RWPE1 (cell line): Measurements from ENCODE around the gene CPNE8.
A peak's percentile ranks its signal among the peaks of the same experiment; 100 is the strongest.

Source experiments
- CTCF ChIA-PET: fragments of 350-600 bp; sonication (Branson Sonifier 250); formaldehyde crosslinking; extraction: SDS; loops from one replicate; lab custom pipeline; 2021; lab: Yijun Ruan, JAX
- POLR2A ChIA-PET: fragments of 400-600 bp; formaldehyde crosslinking; extraction: SDS; loops from one replicate; lab custom pipeline; 2020; ENCODE audit warnings: antibody characterized with exemption; ENCODE audit not compliant: low non-redundant PET; lab: Yijun Ruan, JAX
- DNase-seq: peaks from one replicate; pipeline ENCODE4 v3.0.0; 2012; ENCODE audit warnings: low spot score
- H3K27ac ChIP-seq: fragments of 450-650 bp; 2 replicates; pipeline ENCODE4 v1.5.1; 2017
- TF ChIP-seq, protein P1 (sequence below): fragments of 450-650 bp; conservative IDR thresholded peaks from 2 replicates; pipeline ENCODE4 v1.5.1; 2017; ENCODE audit warnings: low read depth, mild to moderate bottlenecking

CPNE8 gene

DNA sequence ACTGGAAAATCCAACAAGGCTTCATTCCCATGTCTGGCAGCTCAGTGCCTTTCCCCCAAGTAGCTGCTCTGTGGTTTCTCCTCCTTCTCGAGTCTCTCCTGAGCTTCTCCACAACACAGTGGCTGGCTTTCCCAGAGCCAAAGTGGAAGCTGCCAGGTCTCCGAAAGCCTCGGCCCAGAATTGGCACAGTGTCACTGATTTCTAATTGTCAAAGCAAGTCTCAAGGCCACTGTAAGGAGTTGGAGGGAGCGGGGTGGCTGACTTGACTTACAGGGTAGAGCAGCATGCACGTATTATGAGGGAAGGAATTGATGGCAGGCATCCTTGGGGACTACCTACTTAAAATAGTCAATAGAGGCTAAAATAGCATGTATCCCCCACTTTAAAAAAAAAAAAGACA, 6.7 kb upstream of the CPNE8 start:
- TF ChIP-seq, protein P1, sequence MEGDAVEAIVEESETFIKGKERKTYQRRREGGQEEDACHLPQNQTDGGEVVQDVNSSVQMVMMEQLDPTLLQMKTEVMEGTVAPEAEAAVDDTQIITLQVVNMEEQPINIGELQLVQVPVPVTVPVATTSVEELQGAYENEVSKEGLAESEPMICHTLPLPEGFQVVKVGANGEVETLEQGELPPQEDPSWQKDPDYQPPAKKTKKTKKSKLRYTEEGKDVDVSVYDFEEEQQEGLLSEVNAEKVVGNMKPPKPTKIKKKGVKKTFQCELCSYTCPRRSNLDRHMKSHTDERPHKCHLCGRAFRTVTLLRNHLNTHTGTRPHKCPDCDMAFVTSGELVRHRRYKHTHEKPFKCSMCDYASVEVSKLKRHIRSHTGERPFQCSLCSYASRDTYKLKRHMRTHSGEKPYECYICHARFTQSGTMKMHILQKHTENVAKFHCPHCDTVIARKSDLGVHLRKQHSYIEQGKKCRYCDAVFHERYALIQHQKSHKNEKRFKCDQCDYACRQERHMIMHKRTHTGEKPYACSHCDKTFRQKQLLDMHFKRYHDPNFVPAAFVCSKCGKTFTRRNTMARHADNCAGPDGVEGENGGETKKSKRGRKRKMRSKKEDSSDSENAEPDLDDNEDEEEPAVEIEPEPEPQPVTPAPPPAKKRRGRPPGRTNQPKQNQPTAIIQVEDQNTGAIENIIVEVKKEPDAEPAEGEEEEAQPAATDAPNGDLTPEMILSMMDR = no peak
- no peak for DNase-seq
- CTCF ChIA-PET = interaction anchor here (0.6 to 0.7 kb wide), 4 partner anchors 149 to 763 kb away, joined by 3 to 5 read pairs (median 3); no protein-coding TSS in a partner anchor
- POLR2A ChIA-PET = no interaction called here
- no peak overlapping the region for H3K27ac ChIP-seq

- H3K27ac ChIP-seq = no peak overlapping the region
- TF ChIP-seq, protein P1 = no peak
- CTCF ChIA-PET = interaction anchor here (0.6 to 0.7 kb wide), 5 partner anchors 148 to 762 kb away, joined by 3 to 5 read pairs (median 3); no protein-coding TSS in a partner anchor
- POLR2A ChIA-PET = no interaction called here
- peak; percentile 8 for DNase-seq
Measured at GRCh38 chr12:38911611-38912010, 6.2 kb upstream of the CPNE8 start.

DNA sequence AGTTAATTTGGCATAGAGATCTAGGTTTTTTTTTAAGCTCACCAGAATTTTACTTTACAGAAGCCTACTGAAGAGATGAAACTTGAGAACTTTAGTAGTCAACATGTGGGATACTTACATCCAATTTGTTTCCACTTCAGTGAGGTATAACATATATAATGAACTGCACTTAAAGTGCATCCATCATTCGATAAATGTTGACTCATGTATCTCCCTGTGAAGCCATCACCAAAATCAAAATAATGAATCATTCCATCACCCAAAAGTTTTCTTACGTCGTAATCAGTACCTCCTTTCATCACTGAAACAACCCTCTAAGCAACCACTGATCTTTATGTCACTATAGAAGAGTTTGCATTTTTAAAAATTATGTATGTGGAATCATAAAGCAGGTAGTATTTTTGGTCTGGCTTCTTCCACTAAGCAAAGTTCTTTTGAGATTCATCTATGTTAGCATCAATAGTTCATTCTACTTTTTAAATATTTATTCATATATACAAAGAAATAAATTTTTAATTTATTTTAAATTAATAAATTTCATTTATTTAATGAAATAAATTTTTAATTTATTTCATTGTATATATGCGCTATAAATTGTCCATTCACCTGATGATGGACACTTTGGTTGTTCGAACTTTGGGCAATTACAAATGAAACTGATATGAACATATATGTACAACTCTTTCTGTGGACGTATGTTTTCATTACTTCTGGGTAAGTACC, 2.0 kb upstream of the CPNE8 start:
- H3K27ac ChIP-seq = peak overlapping the region; percentile 99
- ChIA-PET POLR2A (no interaction called here), CTCF (interaction anchor here (0.6 to 1.9 kb wide), 13 partner anchors 11 to 579 kb away, joined by 3 to 8 read pairs (median 3); no protein-coding TSS in a partner anchor)
- no peak for DNase-seq
- TF ChIP-seq, protein P1 = no peak

DNA sequence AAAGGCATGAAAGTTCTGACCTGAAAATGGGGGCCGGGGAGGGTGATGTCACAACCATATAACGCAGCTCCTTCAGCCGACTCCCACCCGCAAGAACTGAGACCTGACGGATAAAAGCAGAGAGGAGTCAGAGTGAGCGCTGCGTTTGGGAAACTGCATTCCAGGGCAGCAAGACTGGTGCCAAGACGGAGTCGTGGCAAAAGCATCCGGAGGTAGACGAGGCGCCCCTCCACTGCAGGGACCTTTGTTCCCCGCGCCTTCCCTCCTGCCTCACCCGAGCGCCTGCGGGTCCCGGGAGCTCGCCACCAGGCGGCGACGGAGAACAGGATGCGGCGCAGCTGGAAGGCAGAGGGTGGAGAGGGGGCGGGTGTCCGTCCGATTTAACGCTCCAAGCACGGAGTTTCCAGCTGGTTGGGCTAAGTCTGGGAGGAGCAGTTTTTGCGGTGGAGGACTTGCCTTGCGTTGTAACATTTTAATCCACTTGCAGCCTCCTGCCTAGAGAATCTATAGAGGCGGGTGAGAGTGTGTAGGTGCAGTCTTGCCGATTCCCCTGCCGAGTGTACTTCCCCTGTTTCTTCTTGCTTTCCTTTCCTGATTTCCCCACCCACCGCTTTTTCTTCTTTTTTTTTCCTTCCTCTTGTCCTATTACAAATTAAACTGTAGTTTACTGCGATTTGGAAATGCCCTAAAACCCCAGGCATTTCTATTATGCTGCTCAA, 1.2 kb upstream of the CPNE8 start:
- POLR2A ChIA-PET = no interaction called here
- CTCF ChIA-PET = interaction anchor here (0.5 to 1.9 kb wide), 18 partner anchors 10 to 578 kb away, joined by 3 to 8 read pairs (median 3); no protein-coding TSS in a partner anchor
- TF ChIP-seq, protein P1 = peak; percentile 93
- peak overlapping the region; percentile 99 for H3K27ac ChIP-seq
- peak; percentile 82 for DNase-seq

DNA sequence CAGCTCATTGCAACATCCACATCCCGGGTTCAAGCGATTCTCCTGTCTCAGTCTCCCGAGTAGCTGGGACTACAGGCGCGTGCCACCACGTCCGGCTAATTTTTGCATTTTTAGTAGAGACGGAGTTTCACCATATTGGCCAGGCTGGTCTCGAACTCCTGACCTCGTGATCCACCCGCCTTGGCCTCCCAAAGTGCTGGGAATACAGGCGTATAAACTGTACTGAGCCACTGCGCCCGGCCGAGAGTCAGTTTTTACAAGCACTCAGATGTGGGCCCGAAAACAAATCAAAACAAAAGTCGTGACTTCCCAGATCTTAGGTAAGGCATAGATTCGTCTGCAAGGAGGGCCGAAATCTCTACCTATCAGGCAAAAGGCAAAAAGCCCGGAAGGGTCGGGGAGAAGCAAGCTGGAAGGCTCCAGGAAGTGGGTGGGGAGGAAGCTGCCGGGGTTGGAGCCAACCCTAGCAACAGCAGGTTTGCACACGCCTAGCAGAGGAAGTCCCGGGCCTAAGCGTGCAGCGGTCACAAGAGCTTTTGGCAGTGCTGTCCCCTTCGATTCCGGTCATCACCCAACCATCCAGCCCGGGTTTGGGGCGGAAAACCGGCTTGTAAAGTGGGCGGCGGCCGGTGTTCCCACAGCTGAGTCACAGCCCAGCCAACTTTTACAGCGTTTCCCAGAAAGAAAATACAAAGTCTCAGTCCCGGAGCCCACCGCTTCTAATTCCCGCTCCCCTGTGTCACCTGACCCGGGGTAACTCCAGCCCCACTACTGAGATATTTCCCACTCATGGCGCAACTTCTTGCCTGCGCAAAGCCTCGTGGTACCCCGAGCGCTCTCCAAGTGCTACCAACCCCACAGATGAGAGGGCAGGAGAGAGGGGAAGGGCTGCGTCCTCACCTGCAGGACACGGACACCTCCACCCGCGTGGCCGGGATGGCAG, 583 bp downstream of the CPNE8 start:
- POLR2A ChIA-PET = no interaction called here

More for the DNA sequence above, 583 bp downstream of the CPNE8 start:
- peak; percentile 85 for DNase-seq
- CTCF ChIA-PET = interaction anchor here (0.6 to 0.8 kb wide), 2 partner anchors 149 to 223 kb away, joined by 3 to 4 read pairs; no protein-coding TSS in a partner anchor
- peak overlapping the region; percentile 99 for H3K27ac ChIP-seq
- TF ChIP-seq, protein P1 = no peak
